Measurements from ENCODE around the gene SOX12.
"Not testable (repeated sequence)": the region's sequence is repeated elsewhere in the genome, so short reads cannot be mapped to it uniquely, and the experiment has no call there.

SOX12 gene

GRCh38 chr20:328975-329695 lies 3.8 kb downstream of the SOX12 start:
- no peak for DNase-seq

- DNase-seq: no peak
Observed at GRCh38 chr20:329851-330232, 4.5 kb downstream of the SOX12 start.

- DNase-seq: no peak
Observed at GRCh38 chr20:330233-331149, 5.1 kb downstream of the SOX12 start.

GRCh38 chr20:334578-334977 lies 9.2 kb downstream of the SOX12 start:
- no peak for DNase-seq

GRCh38 chr20:336040-336439 lies 10.7 kb downstream of the SOX12 start:
- DNase-seq: not testable (repeated sequence)

- DNase-seq: no peak
Observed at GRCh38 chr20:341682-342081, 16.3 kb downstream of the SOX12 start.

GRCh38 chr20:343107-343506 lies 17.8 kb downstream of the SOX12 start:
- DNase-seq: no peak

GRCh38 chr20:346033-346639 lies 20.8 kb downstream of the SOX12 start:
- no peak for DNase-seq

- peak; percentile 23 for DNase-seq
Observed at GRCh38 chr20:346640-347316, 21.4 kb downstream of the SOX12 start, which contains the start of gene NRSN2. TSS of gene NRSN2 (plus strand) at chr20:347111. CDS start at chr20:349644, 2,533 bp downstream.

- no peak for DNase-seq
Observed at GRCh38 chr20:347317-347639, 21.9 kb downstream of the SOX12 start.

GRCh38 chr20:347640-348484 lies 22.5 kb downstream of the SOX12 start:
- peak; percentile 54 for DNase-seq

GRCh38 chr20:348972-349841 lies 23.9 kb downstream of the SOX12 start:
- DNase-seq: no peak

GRCh38 chr20:353166-353565 lies 27.8 kb downstream of the SOX12 start:
- no peak for DNase-seq

GRCh38 chr20:354298-354977 lies 29.1 kb downstream of the SOX12 start:
- DNase-seq: no peak

GRCh38 chr20:356154-356553 lies 30.8 kb downstream of the SOX12 start:
- not testable (repeated sequence) for DNase-seq

GRCh38 chr20:356745-357144 lies 31.4 kb downstream of the SOX12 start:
- no peak for DNase-seq

- no peak for DNase-seq
Observed at GRCh38 chr20:358891-359555, 33.7 kb downstream of the SOX12 start.

GRCh38 chr20:361561-361960 lies 36.2 kb downstream of the SOX12 start:
- DNase-seq: no peak
